HuH-7 (cell line): ENCODE data around the gene AMIGO2.
"Not testable (repeated sequence)": the region's sequence is repeated elsewhere in the genome, so short reads cannot be mapped to it uniquely, and the experiment has no call there.

Source experiments
- DNase-seq: peaks from one replicate; pipeline ENCODE4 v3.0.0; 2011; ENCODE audit warnings: low spot score

Gene AMIGO2

DNA sequence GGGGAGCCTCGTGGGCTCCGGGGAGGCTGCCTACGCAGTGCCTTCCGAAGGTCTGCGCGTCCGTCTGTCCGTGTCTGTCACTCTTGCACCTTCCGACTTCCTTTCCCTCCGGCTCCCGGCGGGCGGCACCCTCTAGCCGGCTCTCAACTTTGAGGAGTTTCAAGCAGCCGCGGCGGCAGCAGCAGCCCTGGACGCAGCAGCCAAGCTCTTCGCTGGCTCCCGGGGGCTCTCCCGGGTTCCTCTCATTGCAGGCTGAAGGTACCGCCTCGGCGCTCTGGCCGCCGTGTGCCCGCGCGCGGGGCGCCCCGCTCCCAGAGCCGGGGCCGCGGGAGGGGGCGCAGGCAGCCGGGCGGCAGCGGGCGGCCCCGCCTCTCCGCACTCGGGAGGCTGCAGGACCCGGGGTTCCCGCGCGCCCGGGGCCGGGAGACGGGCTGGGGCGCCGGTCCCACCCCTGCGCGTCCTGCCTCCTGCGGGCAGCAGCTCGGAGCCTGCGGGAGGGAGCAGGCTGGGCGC is at the start of gene AMIGO2, which contains the start of gene PCED1B:
AMIGO2 (minus strand) TSS at position 492 of the 513 bp plus-strand sequence. CDS start 957 bp downstream, outside the sequence.
PCED1B (plus strand) TSS at position 154 of the 513 bp plus-strand sequence. CDS start 155,443 bp downstream, outside the sequence.
- DNase-seq = peak; percentile 64

GRCh38 chr12:47126246-47126645 is 46.5 kb upstream of the AMIGO2 start:
- DNase-seq = no peak

DNA sequence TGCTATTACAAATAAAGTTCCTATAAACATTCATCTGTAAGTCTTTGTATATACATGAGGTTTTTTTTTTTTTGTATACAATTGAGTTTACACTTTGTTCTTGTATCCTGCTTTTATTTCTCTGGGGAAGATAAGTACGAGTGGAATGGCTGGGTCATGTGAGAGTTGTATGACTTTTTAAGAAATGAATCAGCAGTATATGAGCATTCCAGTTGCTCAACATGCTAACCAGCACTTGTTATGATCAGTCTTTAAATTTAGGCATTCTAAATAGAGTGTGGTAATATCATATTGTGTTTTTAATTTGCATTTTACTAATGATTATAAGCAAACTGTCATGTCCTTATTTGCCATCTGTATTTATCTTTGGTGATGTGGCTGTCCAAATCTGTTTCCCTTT is 44.7 kb upstream of the AMIGO2 start:
- DNase-seq = no peak

GRCh38 chr12:47123730-47124129 is 44.0 kb upstream of the AMIGO2 start:
- no peak for DNase-seq

DNA sequence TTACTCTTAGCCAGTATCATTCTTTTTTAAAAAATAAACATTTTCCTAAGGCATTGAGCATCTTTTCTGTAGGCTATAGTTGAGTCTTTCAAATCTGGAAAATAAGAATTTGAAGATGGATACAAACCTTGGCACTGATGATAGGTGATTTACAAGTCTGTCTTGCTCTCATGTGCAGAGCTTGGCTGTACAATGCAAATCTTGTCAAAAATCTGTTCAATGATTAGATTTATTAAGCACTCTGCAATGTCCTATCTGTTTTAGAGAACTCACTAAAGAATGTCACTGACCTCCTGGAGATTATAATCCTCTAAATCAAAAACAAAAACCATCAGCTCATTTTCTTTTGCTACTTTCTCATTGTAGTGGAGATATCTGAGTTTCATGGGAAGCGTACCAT is 42.8 kb upstream of the AMIGO2 start:
- no peak for DNase-seq

GRCh38 chr12:47121146-47121545 is 41.4 kb upstream of the AMIGO2 start:
- DNase-seq = no peak

GRCh38 chr12:47120736-47121135 is 41.0 kb upstream of the AMIGO2 start:
- no peak for DNase-seq

- not testable (repeated sequence) for DNase-seq
Measured at GRCh38 chr12:47117305-47117704, 37.5 kb upstream of the AMIGO2 start.

DNA sequence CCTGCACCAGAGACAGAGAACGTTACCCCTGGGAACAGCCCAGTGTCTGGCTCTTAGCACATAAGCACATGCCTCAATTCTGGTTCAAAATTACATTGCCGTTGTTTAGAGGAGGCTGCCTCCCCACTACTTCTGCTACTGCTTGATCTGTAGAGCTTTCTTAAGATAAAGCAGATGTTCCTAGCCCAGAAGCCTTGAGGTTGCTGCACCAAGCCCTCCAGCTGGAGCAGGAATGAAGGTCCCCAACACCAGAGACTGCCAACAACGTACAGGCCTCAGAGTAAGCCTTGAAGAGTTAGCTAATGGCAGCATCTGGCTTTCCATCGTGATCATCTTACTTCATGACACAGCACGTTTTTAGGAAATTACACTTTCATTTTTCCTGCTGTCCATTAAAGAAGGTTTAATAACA is 34.7 kb upstream of the AMIGO2 start:
- no peak for DNase-seq

GRCh38 chr12:47112679-47113078 is 32.9 kb upstream of the AMIGO2 start:
- DNase-seq = no peak

GRCh38 chr12:47111854-47112253 is 32.1 kb upstream of the AMIGO2 start:
- no peak for DNase-seq

DNA sequence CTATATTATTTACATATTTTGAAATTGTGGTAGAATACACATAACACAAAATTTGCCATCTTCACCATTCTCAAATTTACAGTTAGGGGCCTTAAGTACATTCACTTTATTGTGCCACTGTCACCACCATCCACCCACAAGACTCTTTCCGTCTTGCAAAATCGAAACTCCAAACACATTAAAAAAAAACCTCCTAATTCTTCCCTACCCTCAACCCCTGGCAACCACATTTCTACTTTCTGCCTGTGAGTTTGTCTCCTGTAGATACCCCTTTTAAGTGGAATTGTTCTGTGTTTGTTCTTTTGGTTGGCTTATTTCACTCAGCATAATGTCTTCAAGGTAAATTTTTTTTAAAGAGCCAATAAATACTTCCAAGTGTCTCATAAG is 31.6 kb upstream of the AMIGO2 start:
- DNase-seq = no peak

- DNase-seq = no peak
Measured at GRCh38 chr12:47110718-47111391, 31.1 kb upstream of the AMIGO2 start.

GRCh38 chr12:47110011-47110541 is 30.3 kb upstream of the AMIGO2 start:
- peak; percentile 34 for DNase-seq

DNA sequence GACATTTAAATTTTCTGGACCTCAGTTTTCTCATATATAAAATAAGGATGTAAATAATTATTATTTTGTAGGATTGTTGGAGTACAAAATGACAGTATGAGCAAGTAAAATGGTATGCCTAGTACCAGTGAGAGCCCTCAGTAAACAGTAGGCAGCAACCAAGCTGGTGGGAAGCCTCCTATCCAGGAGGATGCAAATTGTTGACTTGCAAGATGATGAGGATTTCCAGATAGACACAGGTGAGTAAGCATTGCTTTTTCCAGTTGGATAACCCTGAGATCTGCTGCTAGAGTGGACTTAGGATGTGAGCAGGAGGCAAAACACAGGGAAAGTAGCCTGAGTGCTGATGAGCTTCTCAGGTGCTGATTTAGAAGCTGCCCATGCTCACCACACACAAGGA is 28.2 kb upstream of the AMIGO2 start:
- DNase-seq = no peak

- no peak for DNase-seq
Measured at GRCh38 chr12:47107446-47107845, 27.7 kb upstream of the AMIGO2 start.

GRCh38 chr12:47105914-47106674 is 26.3 kb upstream of the AMIGO2 start:
- no peak for DNase-seq

DNA sequence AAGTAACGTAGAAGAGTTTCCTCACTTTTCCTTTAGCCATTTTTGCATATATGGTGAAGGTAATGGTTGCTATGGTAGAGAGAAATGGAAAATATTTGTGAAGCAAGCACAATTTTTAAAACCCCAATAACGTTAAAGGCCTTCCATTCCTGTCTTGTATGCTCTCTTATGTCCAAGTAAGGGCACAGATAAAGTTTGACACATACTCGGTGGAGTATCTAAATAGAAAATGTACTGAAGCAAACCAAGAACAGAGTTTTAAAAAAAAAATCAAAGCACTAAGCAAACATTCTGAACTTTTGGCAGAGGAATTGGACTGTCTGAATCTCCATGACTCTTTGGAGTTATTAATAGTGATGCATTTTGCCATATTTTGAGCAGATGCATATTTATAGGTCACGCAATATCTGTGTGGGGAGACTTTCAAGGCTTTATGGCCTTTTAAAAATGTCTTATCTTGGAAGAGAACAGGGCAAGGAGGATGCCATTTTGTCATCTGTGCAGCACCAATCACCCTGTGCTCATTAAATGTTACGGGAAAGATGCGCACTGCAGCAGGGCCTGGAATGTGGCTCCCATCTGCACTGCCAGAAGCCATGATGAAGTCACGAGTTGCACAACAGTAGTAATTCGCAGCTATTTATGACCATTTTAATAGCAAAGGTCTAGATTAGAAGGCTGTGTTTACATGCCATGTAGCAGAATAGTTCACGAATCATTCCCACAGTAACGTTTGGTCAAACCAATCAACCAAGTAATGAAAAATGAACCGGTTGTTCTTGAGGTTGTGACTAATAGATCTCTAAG is 23.3 kb upstream of the AMIGO2 start:
- no peak for DNase-seq

- DNase-seq = no peak
Measured at GRCh38 chr12:47102406-47102805, 22.6 kb upstream of the AMIGO2 start.

DNA sequence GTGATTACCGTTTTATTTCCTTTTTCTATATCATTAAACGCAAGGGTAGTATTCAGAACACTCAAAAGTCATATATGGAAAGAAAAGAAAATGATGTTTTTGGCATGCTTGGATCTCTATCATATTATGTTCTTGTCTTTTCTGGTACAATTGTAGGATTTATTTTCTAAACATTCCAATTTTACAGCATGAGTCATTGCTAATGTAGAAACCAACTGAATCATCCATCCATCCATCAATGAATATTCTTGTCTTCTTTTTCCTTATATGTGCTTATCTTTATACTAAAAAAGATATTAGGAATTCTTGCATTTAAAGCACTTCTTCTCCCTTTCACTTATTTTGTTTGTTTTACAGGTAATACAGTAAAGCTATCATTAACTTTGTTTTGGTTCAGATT is 20.4 kb upstream of the AMIGO2 start:
- no peak for DNase-seq

DNA sequence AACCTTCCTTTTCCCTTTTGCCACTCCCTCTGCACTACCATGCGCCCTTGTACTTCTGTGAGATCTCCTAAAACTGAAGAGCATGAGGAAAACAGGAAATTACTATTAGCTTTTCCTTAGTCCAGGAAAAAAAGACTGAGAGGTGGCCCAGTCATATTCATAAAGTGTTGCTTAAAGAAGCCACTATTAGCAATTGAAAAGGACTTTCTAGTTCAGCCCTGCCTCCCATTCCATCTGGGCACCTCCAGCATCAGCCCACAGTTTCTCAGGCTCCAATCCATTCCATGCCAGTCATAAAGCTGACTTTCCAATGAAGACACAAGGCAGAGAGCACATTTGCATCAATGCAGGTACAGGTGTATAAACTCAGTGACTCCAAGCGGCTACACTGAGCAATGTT is 19.9 kb upstream of the AMIGO2 start:
- DNase-seq = no peak

GRCh38 chr12:47098099-47098498 is 18.3 kb upstream of the AMIGO2 start:
- DNase-seq = no peak
